Left cardiac atrium (tissue), 4 donors: ENCODE measurements around the gene CTF1. TPM values are rescaled to one million over a fixed set of nuclear protein-coding genes. Genes with fewer than 3 reads are reported as not detected.

Experiments used
- ATAC-seq, 2 donors: fragments of 200-7000 bp; cut with Tn5 transposase; one replicate each; pipeline ENCODE4 v1.9.1; 2020; ENCODE audit warnings: mild to moderate bottlenecking in 2 of 2, moderate library complexity in 2 of 2
- DNase-seq: peaks from one replicate; pipeline ENCODE4 v3.0.0-alpha.2; 2020
- intact Hi-C, 2 donors: fragments of 100-400 bp; cut with DNase I; formaldehyde crosslinking; loops; one replicate each; pipeline versions ENCODE4 v1.14.1 to v1.15.1; 2022 to 2023
- microRNA-seq, 2 donors: library from miRNA; unstranded; fragments of <30 nt; microRNA quantifications; one replicate each; pipeline ENCODE4 v1.2.0, GENCODE V29; 2020
- total RNA-seq, 2 donors: library from RNA; stranded (reverse); fragmentation: NEBNext Ultra II Directional; extraction: Animal tissue kit (Norgen Biotek cat#: 25700); gene quantifications; one replicate each; pipeline ENCODE4 v1.2.1, GENCODE V29; 2021
- donor health status: DM: no; HTN: yes; CAD: no.
- donor health status: DM: no; HTN: yes; CAD: no; lungs with severe emphysema.
- donor health status: DM: yes; HTN: yes; CAD: no.
- donor health status: Dilated cardiomyopathy.

Gene CTF1
- total RNA-seq, 2 donors from 2014 or later = 6.8 to 7.3 TPM

DNA sequence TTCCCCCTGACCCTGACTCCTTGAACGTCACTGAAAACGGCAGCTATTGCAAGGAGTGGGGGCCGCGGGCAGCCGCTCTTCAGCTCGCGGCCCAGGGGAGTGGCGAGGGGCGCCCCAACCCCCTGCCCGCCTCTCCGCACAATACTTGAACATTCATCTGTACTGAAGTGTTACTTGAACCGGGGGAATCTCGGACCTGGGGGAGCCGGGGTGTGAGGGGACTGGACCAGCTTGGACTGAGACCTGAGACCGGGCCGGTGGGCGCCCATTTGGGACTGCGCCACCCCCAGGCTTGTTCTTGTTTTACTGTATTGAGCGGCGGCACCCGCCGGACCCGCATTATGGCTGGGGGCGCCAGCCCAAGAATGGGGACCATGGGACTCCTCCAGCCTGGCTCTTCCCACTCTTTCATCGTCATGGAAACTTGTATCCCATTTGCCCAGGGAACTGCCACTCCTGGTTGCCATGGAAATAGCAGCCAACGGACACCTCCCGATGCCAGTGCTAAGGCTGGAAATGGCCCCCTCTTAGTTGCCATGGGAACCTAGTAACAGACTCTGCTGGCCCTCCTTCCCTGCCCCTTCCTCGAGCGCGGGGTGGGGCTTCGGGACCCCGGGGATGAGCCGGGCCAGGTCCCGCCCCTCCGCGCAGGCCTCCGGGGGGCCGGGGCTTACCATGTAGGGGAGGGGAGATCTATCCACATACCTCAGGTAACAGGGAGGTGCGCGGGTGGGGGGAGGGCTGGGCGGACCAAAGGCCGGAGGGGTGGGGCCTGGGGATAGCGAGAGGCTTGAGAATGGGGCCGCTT, 51.6 kb downstream of the CTF1 start:
- peak; percentile 89 for DNase-seq
- intact Hi-C loops = no loop called here
- peak; percentile 70 to 75 for ATAC-seq

GRCh38 chr16:30948667-30949649, 52.5 kb downstream of the CTF1 start, which contains the start of gene ORAI3:
TSS of gene ORAI3 (plus strand) at chr16:30949068. CDS start at chr16:30949290, 222 bp downstream.
- intact Hi-C loops = no loop called here
- DNase-seq (peak; percentile 86), ATAC-seq (peak; percentile 71 to 82)

DNA sequence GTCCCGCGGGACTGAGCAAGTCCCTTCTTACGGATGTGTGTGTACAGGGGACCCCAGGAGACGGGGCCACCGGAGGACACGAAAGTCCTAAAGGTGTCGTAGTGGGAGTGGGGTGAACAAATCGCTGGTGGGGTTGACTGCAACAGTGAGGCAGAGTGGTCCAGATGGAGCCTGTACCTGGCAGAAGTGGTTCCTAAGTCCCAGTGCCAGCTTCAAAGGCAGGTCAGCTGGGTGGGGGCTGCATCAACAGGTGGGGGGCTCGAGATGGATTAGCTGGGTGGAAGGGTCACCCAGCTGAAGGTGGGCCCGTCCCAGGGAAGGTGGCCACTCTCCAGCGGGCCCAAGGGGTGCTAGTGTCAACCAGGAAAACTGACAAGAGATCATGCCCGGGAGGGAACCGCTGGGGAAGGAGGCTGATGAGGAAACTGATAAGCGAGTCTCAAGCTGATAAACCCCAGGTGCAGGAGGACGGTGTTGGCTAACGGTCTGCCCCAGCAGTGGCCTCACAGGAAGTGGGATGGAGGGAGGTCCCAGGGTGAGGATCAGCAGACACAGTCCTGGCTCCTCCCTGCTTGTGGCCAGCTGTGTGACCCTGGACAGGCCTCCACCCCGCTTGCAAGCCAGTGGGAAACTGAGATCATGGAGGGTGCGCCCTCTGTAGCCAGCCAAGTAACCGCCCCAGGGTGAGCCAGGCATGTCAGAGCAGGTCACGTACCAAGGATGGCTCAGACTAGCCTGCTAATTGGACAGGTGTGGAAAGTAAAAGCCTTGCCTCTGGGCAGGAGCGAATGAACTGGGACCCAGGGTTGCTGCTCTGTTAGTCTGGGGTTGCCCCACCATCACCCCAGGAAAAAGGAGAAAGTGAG, 53.5 kb downstream of the CTF1 start:
- peak; percentile 28 to 58 for ATAC-seq
- peak; percentile 87 for DNase-seq
- intact Hi-C loops = no loop called here

GRCh38 chr16:30950516-30951065, 54.2 kb downstream of the CTF1 start:
- DNase-seq (no peak), ATAC-seq (no peak)
- intact Hi-C loops = no loop called here

DNA sequence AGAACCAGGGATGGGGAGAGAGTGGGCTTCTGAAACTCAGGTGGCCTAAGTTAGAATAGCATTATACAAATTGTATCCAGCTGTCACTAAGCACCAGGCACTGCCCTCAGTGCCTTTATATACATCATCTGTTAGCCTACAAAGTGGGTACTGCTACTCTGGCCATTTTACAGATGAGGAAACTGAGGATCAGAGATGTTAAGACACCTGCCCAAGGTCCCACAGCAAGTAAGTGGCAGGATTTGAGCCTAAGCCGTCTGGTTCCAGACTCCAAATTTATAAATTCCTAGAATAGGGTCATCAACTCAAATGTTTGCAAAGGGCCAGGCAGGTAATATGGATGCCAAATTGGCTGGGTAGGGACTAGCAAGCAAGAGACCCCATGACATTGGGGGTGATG, 54.8 kb downstream of the CTF1 start:
- ATAC-seq (no peak), DNase-seq (no peak)
- intact Hi-C loops = no loop called here

DNA sequence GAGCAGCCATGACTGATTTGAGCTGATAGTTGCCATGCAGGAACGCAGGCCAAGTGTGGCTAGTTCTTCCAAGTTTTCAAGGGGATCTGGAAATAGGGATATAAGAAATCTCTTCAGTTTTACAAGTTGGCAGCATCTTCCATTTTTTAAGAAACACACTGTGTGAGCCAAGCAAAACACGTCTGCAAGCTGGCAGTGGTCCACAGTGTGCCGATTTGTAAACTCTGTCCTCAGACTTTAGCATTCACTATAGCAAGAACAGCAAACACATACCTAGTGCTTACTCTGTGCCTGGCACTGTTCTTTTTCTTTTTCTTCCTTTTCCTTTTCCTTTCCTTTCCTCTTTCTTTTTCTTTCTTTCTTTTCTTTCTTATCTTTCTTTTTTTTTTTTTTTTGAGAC, 55.3 kb downstream of the CTF1 start:
- no peak for ATAC-seq
- DNase-seq = peak; percentile 84
- intact Hi-C loops = no loop called here

DNA sequence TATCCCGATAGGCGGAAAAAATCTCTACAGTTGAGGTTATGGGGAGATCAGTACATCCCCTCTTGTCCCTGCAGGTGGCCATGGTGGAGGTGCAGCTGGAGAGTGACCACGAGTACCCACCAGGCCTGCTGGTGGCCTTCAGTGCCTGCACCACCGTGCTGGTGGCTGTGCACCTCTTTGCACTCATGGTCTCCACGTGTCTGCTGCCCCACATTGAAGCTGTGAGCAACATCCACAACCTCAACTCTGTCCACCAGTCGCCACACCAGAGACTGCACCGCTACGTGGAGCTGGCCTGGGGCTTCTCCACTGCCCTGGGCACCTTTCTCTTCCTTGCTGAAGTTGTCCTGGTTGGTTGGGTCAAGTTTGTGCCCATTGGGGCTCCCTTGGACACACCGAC, 56.7 kb downstream of the CTF1 start:
- no peak for ATAC-seq
- no peak for DNase-seq
- intact Hi-C loops = no loop called here

Small RNA genes lying within 50 kb of the gene (microRNA-seq; reads per million reads assigned to microRNA genes)
- 0.20 to 0.82 reads per million in 2 donors for gene MIR4519
- gene MIR762 = 0 to 0.27 reads per million in 2 donors

Other genes starting within 250 kb of the CTF1 start
- gene PRR14, start 245.7 kb upstream of the CTF1 start, total RNA-seq = 10 to 100 TPM; 23.7 to 24.0 TPM
- 10 to 100 TPM; 29.5 to 37.2 TPM for gene FBRS, start 238.2 kb upstream of the CTF1 start, total RNA-seq
- gene SRCAP, start 197.4 kb upstream of the CTF1 start, total RNA-seq = 10 to 100 TPM; 42.3 to 45.9 TPM
- gene PHKG2, start 148.2 kb upstream of the CTF1 start, total RNA-seq = 10 to 100 TPM; 17.8 to 18.6 TPM
- gene CFAP119, start 134.6 kb upstream of the CTF1 start, total RNA-seq = 1 to 10 TPM in 1 of 2 donors, under 1 TPM in 1; 0.52 to 1.1 TPM
- 10 to 100 TPM; 41.2 to 72.1 TPM for gene RNF40, start 134.3 kb upstream of the CTF1 start, total RNA-seq
- gene ZNF629, start 109.4 kb upstream of the CTF1 start, total RNA-seq = 10 to 100 TPM; 16.6 to 28.3 TPM
- gene BCL7C, start 2.5 kb upstream of the CTF1 start, total RNA-seq = 10 to 100 TPM; 20.9 to 27.9 TPM
- 10 to 100 TPM in 1 of 2 donors, 1 to 10 TPM in 1; 6.4 to 10.1 TPM for gene FBXL19, start 27.0 kb downstream of the CTF1 start, total RNA-seq
- gene ORAI3, start 52.5 kb downstream of the CTF1 start, total RNA-seq = 10 to 100 TPM in 1 of 2 donors, 1 to 10 TPM in 1; 8.8 to 14.2 TPM
- 10 to 100 TPM in 1 of 2 donors, 1 to 10 TPM in 1; 9.2 to 10.9 TPM for gene SETD1A, start 61.1 kb downstream of the CTF1 start, total RNA-seq
- 1 to 10 TPM; 9.8 to 10.0 TPM for gene HSD3B7, start 88.6 kb downstream of the CTF1 start, total RNA-seq
- 1 to 10 TPM; 1.1 to 1.2 TPM for gene STX1B, start 114.0 kb downstream of the CTF1 start, total RNA-seq
- 10 to 100 TPM; 45.8 to 53.4 TPM for gene STX4, start 136.9 kb downstream of the CTF1 start, total RNA-seq
- 1 to 10 TPM; 5.5 to 6.6 TPM for gene ZNF668, start 177.6 kb downstream of the CTF1 start, total RNA-seq
- gene ZNF646, start 177.8 kb downstream of the CTF1 start, total RNA-seq = 1 to 10 TPM; 7.6 to 8.2 TPM
- gene PRSS53, start 192.3 kb downstream of the CTF1 start, total RNA-seq = 1 to 10 TPM in 1 of 2 donors, under 1 TPM in 1; 0.71 to 1.1 TPM
- 10 to 100 TPM; 47.1 to 53.2 TPM for gene VKORC1, start 198.2 kb downstream of the CTF1 start, total RNA-seq
- gene BCKDK, start 211.8 kb downstream of the CTF1 start, total RNA-seq = 10 to 100 TPM; 43.4 to 46.4 TPM
- gene KAT8, start 221.1 kb downstream of the CTF1 start, total RNA-seq = 10 to 100 TPM; 57.3 to 74.1 TPM
- under 1 TPM in 1 of 2 donors, not detected in 1; 0.21 TPM for gene PRSS8, start 239.1 kb downstream of the CTF1 start, total RNA-seq